HG03095 (cell line): ENCODE results near the gene SLC35A2.

Experiments used
- ATAC-seq: cut with Tn5 transposase; IDR thresholded peaks from one replicate; pipeline ENCODE4 v1.9.1; 2021; ENCODE audit warnings: moderate library complexity; ENCODE audit not compliant: unreplicated experiment

SLC35A2 gene

GRCh38 chrX:48927736-48928382 lies 16.4 kb upstream of the SLC35A2 start:
- no peak for ATAC-seq

GRCh38 chrX:48927123-48927522 lies 15.7 kb upstream of the SLC35A2 start:
- ATAC-seq = no peak

- no peak for ATAC-seq
These were observed 12.8 kb upstream of the SLC35A2 start for GRCh38 chrX:48924270-48924669.

GRCh38 chrX:48923771-48924170 lies 12.3 kb upstream of the SLC35A2 start:
- no peak for ATAC-seq

GRCh38 chrX:48920718-48921104 lies 9.3 kb upstream of the SLC35A2 start:
- ATAC-seq = no peak

- ATAC-seq = no peak
These were observed 8.7 kb upstream of the SLC35A2 start for GRCh38 chrX:48919947-48920717.

GRCh38 chrX:48919360-48919841 lies 8.0 kb upstream of the SLC35A2 start:
- ATAC-seq = peak; percentile 18

GRCh38 chrX:48918643-48919340 lies 7.3 kb upstream of the SLC35A2 start, which contains the start of gene PIM2:
TSS of gene PIM2 (minus strand) at chrX:48919024. CDS start at chrX:48918834, 190 bp downstream.
- peak; percentile 77 for ATAC-seq

- ATAC-seq = no peak
These were observed 6.8 kb upstream of the SLC35A2 start for GRCh38 chrX:48918301-48918642.

GRCh38 chrX:48917139-48918001 lies 5.9 kb upstream of the SLC35A2 start:
- ATAC-seq = no peak

GRCh38 chrX:48914593-48915493 lies 3.4 kb upstream of the SLC35A2 start:
- ATAC-seq = no peak

- no peak for ATAC-seq
These were observed 2.3 kb upstream of the SLC35A2 start for GRCh38 chrX:48913605-48914366.

- no peak for ATAC-seq
These were observed 477 bp downstream of the SLC35A2 start for GRCh38 chrX:48910926-48911411.

GRCh38 chrX:48909703-48910294 lies 1.6 kb downstream of the SLC35A2 start:
- ATAC-seq = no peak

- ATAC-seq = no peak
These were observed 2.8 kb downstream of the SLC35A2 start for GRCh38 chrX:48908600-48908999.

- ATAC-seq = no peak
These were observed 6.2 kb downstream of the SLC35A2 start for GRCh38 chrX:48905090-48905790.

- no peak for ATAC-seq
These were observed 6.8 kb downstream of the SLC35A2 start for GRCh38 chrX:48904626-48905025.

- ATAC-seq = no peak
These were observed 7.3 kb downstream of the SLC35A2 start for GRCh38 chrX:48904180-48904579.
